ENCODE data around the gene ETV1. TPM values are rescaled to one million over a fixed set of nuclear protein-coding genes. Genes with fewer than 3 reads are reported as not detected.

The ETV1 gene
- total RNA-seq, 2 donors from 2014 or later, result 9.2 to 10.5 TPM

- intact Hi-C loops (cut with DNase I), result no loop called here
- no peak for DNase-seq (ENCODE audit: low spot score)
Measured at GRCh38 chr7:13849163-13849892, 140.1 kb downstream of the ETV1 start.

- intact Hi-C loops (cut with DNase I), result no loop called here
Measured at GRCh38 chr7:13848681-13849131, 140.8 kb downstream of the ETV1 start.

GRCh38 chr7:13846386-13846785 is 143.1 kb downstream of the ETV1 start:
- no peak for DNase-seq (ENCODE audit: low spot score)

More at GRCh38 chr7:13848681-13849131, 140.8 kb downstream of the ETV1 start:
- DNase-seq (ENCODE audit: low spot score), result no peak

GRCh38 chr7:13845601-13846000 is 143.9 kb downstream of the ETV1 start:
- no peak for DNase-seq (ENCODE audit: low spot score)

More at GRCh38 chr7:13846386-13846785, 143.1 kb downstream of the ETV1 start:
- intact Hi-C loops (cut with DNase I), result no loop called here

GRCh38 chr7:13844954-13845353 is 144.5 kb downstream of the ETV1 start:
- intact Hi-C loops (cut with DNase I), result no loop called here
- no peak for DNase-seq (ENCODE audit: low spot score)

More at GRCh38 chr7:13845601-13846000, 143.9 kb downstream of the ETV1 start:
- intact Hi-C loops (cut with DNase I), result no loop called here

GRCh38 chr7:13841284-13841683 is 148.2 kb downstream of the ETV1 start:
- DNase-seq (ENCODE audit: low spot score), result no peak
- intact Hi-C loops (cut with DNase I), result no loop called here

Data from posterior vena cava (tissue), 2 donors.